Naive thymus-derived CD4-positive, alpha-beta T cell (primary cell): ENCODE measurements around the gene ACTL9. TPM values are rescaled to one million over a fixed set of nuclear protein-coding genes. Genes with fewer than 3 reads are reported as not detected.
A peak's percentile ranks its signal among the peaks of the same experiment; 100 is the strongest.

Experiments used
- ATAC-seq: fragments of 150-1000 bp; cut with Tn5 transposase; 2 replicates; pipeline ENCODE4 v1.10.0; 2021; ENCODE audit warnings: mild to moderate bottlenecking, moderate library complexity
- CTCF ChIA-PET: fragments of 350-600 bp; sonication (Branson Sonifier 250); formaldehyde crosslinking; loops from one replicate; lab custom pipeline; 2021; ENCODE audit warnings: antibody characterized with exemption; lab: Charles Lee
- POLR2A ChIA-PET: fragments of 350-600 bp; sonication (Branson Sonifier 250); formaldehyde crosslinking; loops from one replicate; lab custom pipeline; 2021; ENCODE audit warnings: antibody characterized with exemption, inconsistent platforms; lab: Charles Lee
- DNase-seq, 9 donors: peaks; one replicate each; pipeline versions ENCODE4 v3.0.0 to v3.0.0-alpha.2; 2020 to 2022; ENCODE audit warnings: mixed read lengths in 1 of 9
- H3K27ac ChIP-seq: one replicate; pipeline ENCODE4 v1.7.0; 2013; ENCODE audit warnings: mild to moderate bottlenecking, low read depth, low read length, moderate library complexity
- H3K27me3 ChIP-seq, 2 donors: one replicate each; pipeline ENCODE4 v1.7.0; 2013; ENCODE audit warnings: low read length in 2 of 2, mild to moderate bottlenecking in 2 of 2, moderate library complexity in 2 of 2; ENCODE audit not compliant: control insufficient read depth in 2 of 2, insufficient read depth in 2 of 2
- H3K36me3 ChIP-seq, 3 experiments: 1 replicate in 2 of 3; 2 replicates in 1 of 3; pipeline ENCODE4 v1.7.0; 2013; ENCODE audit warnings: low read length in 3 of 3, mild to moderate bottlenecking in 3 of 3, moderate library complexity in 1 of 3; ENCODE audit not compliant: insufficient read depth in 3 of 3, control insufficient read depth in 2 of 3
- H3K4me1 ChIP-seq, 2 donors: one replicate each; pipeline ENCODE4 v1.7.0; 2013; ENCODE audit warnings: low read length in 2 of 2, mild to moderate bottlenecking in 2 of 2, moderate library complexity in 1 of 2; ENCODE audit not compliant: control insufficient read depth in 2 of 2, insufficient read depth in 2 of 2
- H3K4me3 ChIP-seq: 2 replicates; pipeline ENCODE4 v1.7.0; 2013; ENCODE audit warnings: mild to moderate bottlenecking, low read length
- H3K9me3 ChIP-seq, 3 experiments: 1 replicate in 2 of 3; 2 replicates in 1 of 3; pipeline ENCODE4 v1.7.0; 2013; ENCODE audit warnings: low read length in 3 of 3; ENCODE audit not compliant: control insufficient read depth in 2 of 3
- H3K27ac Mint-ChIP-seq, 9 donors: one replicate each; pipeline ENCODE4 v1.8.0; 2020 to 2022; ENCODE audit warnings: mixed read lengths in 9 of 9, mild to moderate bottlenecking in 8 of 9, moderate library complexity in 5 of 9, inconsistent platforms in 2 of 9
- H3K27me3 Mint-ChIP-seq, 5 donors: one replicate each; pipeline ENCODE4 v1.8.0; 2021 to 2022; ENCODE audit warnings: mixed read lengths in 5 of 5, mild to moderate bottlenecking in 1 of 5
- H3K36me3 Mint-ChIP-seq, 5 donors: one replicate each; pipeline ENCODE4 v1.8.0; 2020 to 2022; ENCODE audit warnings: mixed read lengths in 5 of 5, mild to moderate bottlenecking in 3 of 5, inconsistent platforms in 1 of 5
- H3K4me1 Mint-ChIP-seq, 7 donors: one replicate each; pipeline ENCODE4 v1.8.0; 2020 to 2022; ENCODE audit warnings: mixed read lengths in 7 of 7, mild to moderate bottlenecking in 3 of 7, inconsistent platforms in 1 of 7
- H3K4me3 Mint-ChIP-seq, 10 donors: one replicate each; pipeline ENCODE4 v1.8.0; 2020 to 2022; ENCODE audit warnings: mild to moderate bottlenecking in 10 of 10, mixed read lengths in 10 of 10, moderate library complexity in 6 of 10, inconsistent platforms in 2 of 10
- H3K9me3 Mint-ChIP-seq, 11 donors: one replicate each; pipeline ENCODE4 v1.8.0; 2020 to 2022; ENCODE audit warnings: mixed read lengths in 11 of 11, mild to moderate bottlenecking in 4 of 11, inconsistent platforms in 1 of 11, moderate library complexity in 1 of 11
- intact Hi-C, 2 donors: fragments of 100-400 bp; cut with micrococcal nuclease; formaldehyde crosslinking; loops; one replicate each; pipeline ENCODE4 v1.15.1; 2023
- polyA plus RNA-seq, 2 donors: library from polyadenylated mRNA; unstranded; fragments of 300-500 nt; fragmentation: Illumina TruSeq; gene quantifications; one replicate each; pipeline ENCODE4 v1.2.3, GENCODE V29; 2021
- total RNA-seq, 6 experiments: library from RNA in 5 of 6; stranded (reverse) in 5 of 6; gene quantifications; 1 replicate in 5 of 6; 2 replicates in 1 of 6; pipeline ENCODE4 v1.2.3 and lab custom pipeline; 2021 to 2026

Gene ACTL9
- total and polyA plus RNA-seq, 7 experiments from 2014 or later = not detected

DNA sequence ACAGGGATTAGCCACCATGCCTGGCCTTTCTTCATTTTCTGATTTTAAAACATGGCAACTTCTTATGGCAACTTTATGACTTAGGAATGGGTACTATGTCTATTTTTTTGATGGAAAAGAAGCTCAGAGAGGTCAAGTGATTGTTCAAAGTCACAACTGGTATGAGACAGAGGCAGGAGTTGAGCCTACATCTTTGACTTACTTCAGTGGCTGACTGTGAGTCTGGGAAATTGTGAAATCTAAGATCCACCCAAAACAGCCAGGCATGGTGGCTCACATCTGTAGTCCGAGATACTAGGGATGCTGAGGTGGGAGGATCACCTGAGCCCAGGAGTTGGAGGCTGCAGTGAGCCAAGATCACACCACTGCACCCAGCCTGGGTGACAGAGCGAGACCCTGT, 2.4 kb upstream of the ACTL9 start:
- no peak for ATAC-seq
- peaks cover 40 to 65% (median 51%) of the 10 kb centered on the region in 7 donors for H3K4me1 Mint-ChIP-seq
- H3K27ac Mint-ChIP-seq = peak overlapping the region in 2 of 9 donors; percentile 28 to 73
- H3K9me3 ChIP-seq = no peaks in the 10 kb centered on the region
- intact Hi-C loops = no loop called here
- POLR2A ChIA-PET = no interaction called here
- peaks cover 41 to 42% of the 10 kb centered on the region in 2 donors for H3K4me1 ChIP-seq
- H3K36me3 Mint-ChIP-seq = peaks cover 0 to 17% (median 0%) of the 10 kb centered on the region in 5 donors
- H3K4me3 Mint-ChIP-seq = peak overlapping the region in 4 of 10 donors; percentile 7 to 69 (median 24)
- CTCF ChIA-PET = no interaction called here
- H3K36me3 ChIP-seq = no peaks in the 10 kb centered on the region
- no peak for DNase-seq
- H3K27me3 Mint-ChIP-seq = peaks cover 0 to 19% (median 0%) of the 10 kb centered on the region in 5 donors
- no peak overlapping the region for H3K4me3 ChIP-seq
- H3K27me3 ChIP-seq = no peaks in the 10 kb centered on the region
- no peak overlapping the region for H3K27ac ChIP-seq
- peaks cover 0 to 2% (median 0%) of the 10 kb centered on the region in 11 donors for H3K9me3 Mint-ChIP-seq

DNA sequence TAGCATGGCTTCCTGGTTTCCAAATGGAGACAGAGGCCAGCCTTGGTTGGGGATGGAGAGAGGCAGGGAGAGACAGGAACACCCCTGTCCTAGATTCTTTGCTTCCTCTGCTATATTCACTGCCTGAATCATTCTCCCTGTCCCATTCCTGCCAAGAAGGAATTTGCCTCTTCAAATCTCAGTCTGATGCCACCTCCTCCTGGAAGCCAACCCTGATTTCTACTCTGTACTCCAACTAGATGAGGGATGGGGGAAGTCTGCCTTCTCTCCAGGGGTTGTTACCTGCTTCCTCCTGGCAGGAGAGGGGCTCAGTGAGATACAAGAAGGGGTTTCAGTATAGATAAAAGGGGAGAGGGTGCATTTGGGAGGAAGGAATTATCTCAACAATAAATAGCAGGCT, 1.3 kb upstream of the ACTL9 start:
- no peaks in the 10 kb centered on the region for H3K9me3 ChIP-seq
- DNase-seq = no peak
- no peaks in the 10 kb centered on the region for H3K27me3 ChIP-seq
- H3K36me3 ChIP-seq = no peaks in the 10 kb centered on the region
- peaks cover 0 to 2% (median 0%) of the 10 kb centered on the region in 11 donors for H3K9me3 Mint-ChIP-seq
- CTCF ChIA-PET = no interaction called here
- peak overlapping the region in 1 of 10 donors; percentile 29 for H3K4me3 Mint-ChIP-seq
- peaks cover 33 to 35% of the 10 kb centered on the region in 2 donors for H3K4me1 ChIP-seq
- H3K27ac Mint-ChIP-seq = peak overlapping the region in 1 of 9 donors; percentile 38
- peaks cover 0 to 17% (median 0%) of the 10 kb centered on the region in 5 donors for H3K36me3 Mint-ChIP-seq
- H3K27ac ChIP-seq = no peak overlapping the region
- H3K27me3 Mint-ChIP-seq = peaks cover 0 to 19% (median 0%) of the 10 kb centered on the region in 5 donors
- POLR2A ChIA-PET = no interaction called here
- intact Hi-C loops = loop anchor here in 1 of 2 donors (10.0 kb wide), 2 partner anchors 115 to 135 kb away; partner anchors contain the start of genes MBD3L1 and ZNF558
- no peak overlapping the region for H3K4me3 ChIP-seq
- ATAC-seq = no peak
- H3K4me1 Mint-ChIP-seq = peaks cover 31 to 55% (median 41%) of the 10 kb centered on the region in 7 donors

DNA sequence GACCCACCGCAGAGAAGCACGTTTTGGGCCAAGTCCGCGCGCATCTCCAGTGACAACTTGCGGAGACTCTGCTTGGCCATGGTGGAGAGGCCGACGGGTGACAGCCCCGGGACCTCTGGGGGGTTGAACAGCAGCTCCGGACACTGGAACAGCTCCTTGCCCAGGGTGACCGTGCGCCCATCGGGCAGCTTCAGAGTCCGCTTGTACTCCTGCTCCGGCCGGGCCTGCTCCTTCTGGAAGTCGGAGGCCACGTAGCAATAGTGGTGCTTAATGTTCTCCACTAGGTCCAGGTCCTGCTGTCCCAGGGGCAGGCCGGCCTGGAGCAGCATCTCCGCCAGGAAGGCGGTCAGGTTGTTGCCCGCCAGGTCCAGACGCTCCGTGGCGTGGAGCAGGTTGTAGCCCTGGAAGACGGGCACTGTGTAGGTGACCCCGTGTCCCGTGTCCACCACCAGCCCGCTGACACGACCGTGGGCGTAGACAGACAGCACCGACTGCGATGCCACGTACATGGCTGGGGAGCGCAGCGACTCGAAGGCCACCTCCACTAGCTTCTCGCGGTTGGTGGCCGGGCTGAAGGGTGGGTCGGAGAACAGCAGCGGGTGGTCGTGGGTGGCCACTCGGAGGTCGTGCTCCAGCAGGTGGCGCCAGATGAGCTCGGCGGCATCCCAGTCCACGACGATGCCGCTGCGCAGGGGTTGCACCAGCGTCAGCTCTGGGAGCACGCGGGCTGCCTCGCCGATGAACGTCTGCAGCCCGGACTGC, 743 bp downstream of the ACTL9 start:
- intact Hi-C loops = loop anchor here in 1 of 2 donors (10.0 kb wide), 2 partner anchors 113 to 137 kb away; partner anchors contain the start of genes MBD3L1 and ZNF558
- no peak overlapping the region for H3K4me3 Mint-ChIP-seq
- no peaks in the 10 kb centered on the region for H3K9me3 ChIP-seq
- H3K27ac Mint-ChIP-seq = no peak overlapping the region
- peaks cover 0 to 1% (median 0%) of the 10 kb centered on the region in 11 donors for H3K9me3 Mint-ChIP-seq
- H3K36me3 ChIP-seq = no peaks in the 10 kb centered on the region
- DNase-seq (no peak), ATAC-seq (no peak)
- H3K27me3 Mint-ChIP-seq = peaks cover 0 to 21% (median 0%) of the 10 kb centered on the region in 5 donors
- no peak overlapping the region for H3K27ac ChIP-seq
- ChIA-PET POLR2A (interaction anchor here (0.7 kb wide), 1 partner anchor 374 kb away, joined by 3 read pairs; no protein-coding TSS in a partner anchor), CTCF (interaction anchor here (0.5 kb wide), 1 partner anchor 13 kb away, joined by 4 read pairs; no protein-coding TSS in a partner anchor)
- peaks cover 0 to 4% of the 10 kb centered on the region in 2 donors for H3K27me3 ChIP-seq
- H3K4me3 ChIP-seq = no peak overlapping the region
- H3K4me1 ChIP-seq = peaks cover 26 to 27% of the 10 kb centered on the region in 2 donors
- peaks cover 0 to 4% (median 0%) of the 10 kb centered on the region in 5 donors for H3K36me3 Mint-ChIP-seq
- peaks cover 21 to 49% (median 24%) of the 10 kb centered on the region in 7 donors for H3K4me1 Mint-ChIP-seq

DNA sequence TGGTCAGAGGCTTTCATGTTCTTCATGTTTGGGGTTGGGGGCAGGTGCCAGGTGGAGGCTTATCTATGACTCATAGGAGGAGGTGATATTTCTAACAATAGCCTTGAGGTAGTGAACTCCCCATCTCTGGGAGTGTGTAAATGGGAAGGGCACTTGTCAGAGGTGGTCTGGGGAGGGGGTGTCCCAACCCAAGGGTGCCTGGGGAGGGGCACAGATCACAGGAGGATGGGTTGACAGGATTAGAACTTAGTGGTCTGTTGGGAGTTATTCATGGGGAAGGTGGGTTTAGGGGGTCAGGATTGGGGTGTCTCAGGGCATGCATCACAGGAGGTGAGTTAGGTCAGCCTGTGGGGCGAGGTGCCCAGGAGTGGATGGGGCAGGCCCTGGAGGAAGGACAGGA, 1.6 kb downstream of the ACTL9 start:
- H3K27ac ChIP-seq = no peak overlapping the region
- ATAC-seq (no peak), DNase-seq (no peak)
- no peaks in the 10 kb centered on the region for H3K36me3 ChIP-seq
- H3K4me1 ChIP-seq = peaks cover 17 to 19% of the 10 kb centered on the region in 2 donors
- Mint-ChIP-seq H3K27me3 (peaks cover 0 to 29% (median 0%) of the 10 kb centered on the region in 5 donors), H3K27ac (peak overlapping the region in 1 of 9 donors; percentile 53), H3K4me1 (peaks cover 12 to 40% (median 16%) of the 10 kb centered on the region in 7 donors), H3K9me3 (peaks cover 0 to 1% (median 0%) of the 10 kb centered on the region in 11 donors), H3K4me3 (no peak overlapping the region), H3K36me3 (peaks cover 0 to 2% (median 0%) of the 10 kb centered on the region in 5 donors)
- ChIA-PET CTCF (no interaction called here), POLR2A (no interaction called here)
- no peaks in the 10 kb centered on the region for H3K9me3 ChIP-seq
- no peak overlapping the region for H3K4me3 ChIP-seq
- H3K27me3 ChIP-seq = peaks cover 0 to 4% of the 10 kb centered on the region in 2 donors
- intact Hi-C loops = loop anchor here in 1 of 2 donors (10.0 kb wide), 2 partner anchors 112 to 138 kb away; partner anchors contain the start of genes MBD3L1 and ZNF558

DNA sequence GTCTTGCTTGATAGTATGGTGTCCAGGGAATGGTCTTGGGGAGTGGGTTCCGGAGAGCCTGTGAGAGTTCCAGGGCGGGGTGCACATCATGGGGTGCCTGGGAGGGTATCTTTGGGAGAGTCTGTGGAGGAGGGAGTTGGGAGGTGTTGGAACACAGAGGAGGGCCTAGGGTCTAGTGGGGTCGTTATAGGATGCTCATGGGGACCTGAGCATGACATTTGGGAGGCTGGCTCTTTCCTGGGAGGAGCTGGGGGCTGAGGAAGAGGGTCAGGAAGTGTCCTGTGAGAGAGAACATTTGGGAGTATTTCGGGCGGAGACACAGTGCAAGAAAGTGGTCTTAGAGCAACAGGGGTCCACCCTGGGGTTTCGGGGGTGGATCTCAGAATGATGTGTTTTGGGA, 2.7 kb downstream of the ACTL9 start:
- H3K27me3 ChIP-seq = peaks cover 0 to 4% of the 10 kb centered on the region in 2 donors
- DNase-seq (no peak), ATAC-seq (no peak)
- H3K4me3 Mint-ChIP-seq = no peak overlapping the region
- peaks cover 0 to 1% (median 0%) of the 10 kb centered on the region in 11 donors for H3K9me3 Mint-ChIP-seq
- intact Hi-C loops = loop anchor here in 1 of 2 donors (10.0 kb wide), 2 partner anchors 111 to 139 kb away; partner anchors contain the start of genes MBD3L1 and ZNF558
- H3K4me1 Mint-ChIP-seq = peaks cover 2 to 32% (median 12%) of the 10 kb centered on the region in 7 donors
- POLR2A ChIA-PET = no interaction called here
- no peak overlapping the region for H3K4me3 ChIP-seq
- H3K27me3 Mint-ChIP-seq = peaks cover 0 to 34% (median 4%) of the 10 kb centered on the region in 5 donors
- peaks cover 0 to 2% (median 0%) of the 10 kb centered on the region in 5 donors for H3K36me3 Mint-ChIP-seq
- no peak overlapping the region for H3K27ac Mint-ChIP-seq
- no peaks in the 10 kb centered on the region for H3K36me3 ChIP-seq
- peaks cover 8 to 9% of the 10 kb centered on the region in 2 donors for H3K4me1 ChIP-seq
- H3K27ac ChIP-seq = no peak overlapping the region
- CTCF ChIA-PET = interaction anchor here (1.4 to 3.1 kb wide), 3 partner anchors 14 to 115 kb away, joined by 4 to 31 read pairs (median 5); no protein-coding TSS in a partner anchor
- H3K9me3 ChIP-seq = no peaks in the 10 kb centered on the region

DNA sequence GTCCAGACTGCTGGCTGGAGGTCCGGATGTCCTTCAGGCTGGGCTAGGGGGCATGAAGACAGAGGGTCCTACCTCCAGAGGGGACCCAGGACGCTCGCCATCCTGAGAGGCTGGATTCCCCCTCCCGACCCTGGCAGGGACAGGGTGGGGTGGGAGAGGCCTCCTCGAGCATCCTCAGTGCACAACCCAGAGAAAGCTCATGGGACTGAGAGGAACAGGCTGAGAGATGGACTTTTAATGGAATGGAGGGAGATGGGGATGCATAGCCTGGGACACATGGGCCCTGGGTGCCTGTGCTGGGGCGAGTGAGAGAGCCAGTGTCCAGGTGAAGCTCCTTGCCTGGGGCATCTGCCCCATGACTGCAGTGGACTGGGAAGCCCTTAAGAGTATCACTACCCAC, 3.1 kb downstream of the ACTL9 start:
- H3K27ac Mint-ChIP-seq = no peak overlapping the region

More for the DNA sequence above, 3.1 kb downstream of the ACTL9 start:
- Mint-ChIP-seq H3K36me3 (peaks cover 0 to 2% (median 0%) of the 10 kb centered on the region in 5 donors), H3K4me3 (no peak overlapping the region), H3K9me3 (peaks cover 0 to 1% (median 0%) of the 10 kb centered on the region in 11 donors), H3K27me3 (peaks cover 0 to 36% (median 4%) of the 10 kb centered on the region in 5 donors), H3K4me1 (peaks cover 0 to 30% (median 9%) of the 10 kb centered on the region in 7 donors)
- peaks cover 0 to 4% of the 10 kb centered on the region in 2 donors for H3K27me3 ChIP-seq
- no peak overlapping the region for H3K27ac ChIP-seq
- ATAC-seq = no peak
- H3K9me3 ChIP-seq = no peaks in the 10 kb centered on the region
- no peaks in the 10 kb centered on the region for H3K36me3 ChIP-seq
- no peak overlapping the region for H3K4me3 ChIP-seq
- ChIA-PET POLR2A (no interaction called here), CTCF (interaction anchor here (0.6 to 3.1 kb wide), 4 partner anchors 14 to 327 kb away, joined by 4 to 31 read pairs (median 4); no protein-coding TSS in a partner anchor)
- peaks cover 6 to 8% of the 10 kb centered on the region in 2 donors for H3K4me1 ChIP-seq
- no peak for DNase-seq
- intact Hi-C loops = loop anchor here in 1 of 2 donors (10.0 kb wide), 2 partner anchors 111 to 139 kb away; partner anchors contain the start of genes MBD3L1 and ZNF558
